ENCODE results near the gene HECW1. TPM values are rescaled to one million over a fixed set of nuclear protein-coding genes. Genes with fewer than 3 reads are reported as not detected.

Gene HECW1
- total RNA-seq, 1 experiment from 2014 or later: 0.77 TPM

DNA sequence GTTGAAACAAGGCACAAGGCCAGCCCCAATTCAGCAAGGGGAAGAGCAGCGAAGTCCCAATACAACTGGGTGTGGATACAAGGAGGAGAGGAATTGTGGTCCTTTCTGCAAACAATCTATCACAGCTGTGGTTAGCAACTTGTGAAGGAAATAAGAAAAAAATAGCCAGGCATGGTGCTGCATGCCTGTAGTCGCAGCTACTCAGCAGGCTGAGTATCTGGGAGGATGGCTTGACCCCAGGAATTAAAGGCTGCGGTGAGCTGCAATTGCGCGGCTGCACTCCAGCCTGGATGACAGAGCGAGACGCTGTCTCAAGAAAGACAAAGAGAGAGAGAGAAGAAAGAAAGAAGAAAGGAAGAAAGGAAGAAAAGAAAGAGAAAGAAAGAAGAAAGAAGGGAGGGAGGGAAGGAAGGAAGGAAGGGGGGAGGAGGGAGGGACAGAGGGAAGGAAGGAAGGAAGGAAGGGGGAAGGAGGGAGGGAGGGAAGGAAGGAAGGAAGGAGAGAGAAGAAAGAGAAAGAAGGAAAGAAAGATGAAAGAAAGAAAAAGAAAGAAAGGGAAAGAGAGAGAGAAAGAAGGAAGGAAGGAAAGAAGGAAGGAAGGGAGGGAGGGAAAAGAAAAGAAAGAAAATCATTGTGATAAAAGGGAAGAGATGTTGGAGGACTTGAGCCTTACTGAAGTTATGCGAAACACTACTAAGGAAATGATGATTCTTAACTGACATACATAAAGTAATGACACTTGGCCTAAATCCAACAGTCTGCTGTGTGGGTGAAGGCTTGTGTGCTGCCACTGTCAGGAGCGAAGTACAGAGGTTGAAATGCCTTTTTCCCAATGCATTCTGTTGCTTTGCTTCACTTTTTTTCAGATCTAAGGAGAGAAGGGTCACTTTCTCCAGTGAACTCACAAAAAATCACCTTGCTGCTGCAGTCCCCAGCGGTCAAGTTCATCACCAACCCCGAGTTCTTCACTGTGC is 353.4 kb downstream of the HECW1 start:
- no peak for TF ChIP-seq POLR2AphosphoS5 (IDR thresholded peaks at IDR 0.05; ENCODE audit: low read depth, low read length)
- TF ChIP-seq, protein P1, sequence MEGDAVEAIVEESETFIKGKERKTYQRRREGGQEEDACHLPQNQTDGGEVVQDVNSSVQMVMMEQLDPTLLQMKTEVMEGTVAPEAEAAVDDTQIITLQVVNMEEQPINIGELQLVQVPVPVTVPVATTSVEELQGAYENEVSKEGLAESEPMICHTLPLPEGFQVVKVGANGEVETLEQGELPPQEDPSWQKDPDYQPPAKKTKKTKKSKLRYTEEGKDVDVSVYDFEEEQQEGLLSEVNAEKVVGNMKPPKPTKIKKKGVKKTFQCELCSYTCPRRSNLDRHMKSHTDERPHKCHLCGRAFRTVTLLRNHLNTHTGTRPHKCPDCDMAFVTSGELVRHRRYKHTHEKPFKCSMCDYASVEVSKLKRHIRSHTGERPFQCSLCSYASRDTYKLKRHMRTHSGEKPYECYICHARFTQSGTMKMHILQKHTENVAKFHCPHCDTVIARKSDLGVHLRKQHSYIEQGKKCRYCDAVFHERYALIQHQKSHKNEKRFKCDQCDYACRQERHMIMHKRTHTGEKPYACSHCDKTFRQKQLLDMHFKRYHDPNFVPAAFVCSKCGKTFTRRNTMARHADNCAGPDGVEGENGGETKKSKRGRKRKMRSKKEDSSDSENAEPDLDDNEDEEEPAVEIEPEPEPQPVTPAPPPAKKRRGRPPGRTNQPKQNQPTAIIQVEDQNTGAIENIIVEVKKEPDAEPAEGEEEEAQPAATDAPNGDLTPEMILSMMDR (IDR thresholded peaks at IDR 0.05): no peak
- TF ChIP-seq TCF7L2 (IDR thresholded peaks at IDR 0.05; ENCODE audit: low read depth, low read length): no peak
- TF ChIP-seq, protein P2, sequence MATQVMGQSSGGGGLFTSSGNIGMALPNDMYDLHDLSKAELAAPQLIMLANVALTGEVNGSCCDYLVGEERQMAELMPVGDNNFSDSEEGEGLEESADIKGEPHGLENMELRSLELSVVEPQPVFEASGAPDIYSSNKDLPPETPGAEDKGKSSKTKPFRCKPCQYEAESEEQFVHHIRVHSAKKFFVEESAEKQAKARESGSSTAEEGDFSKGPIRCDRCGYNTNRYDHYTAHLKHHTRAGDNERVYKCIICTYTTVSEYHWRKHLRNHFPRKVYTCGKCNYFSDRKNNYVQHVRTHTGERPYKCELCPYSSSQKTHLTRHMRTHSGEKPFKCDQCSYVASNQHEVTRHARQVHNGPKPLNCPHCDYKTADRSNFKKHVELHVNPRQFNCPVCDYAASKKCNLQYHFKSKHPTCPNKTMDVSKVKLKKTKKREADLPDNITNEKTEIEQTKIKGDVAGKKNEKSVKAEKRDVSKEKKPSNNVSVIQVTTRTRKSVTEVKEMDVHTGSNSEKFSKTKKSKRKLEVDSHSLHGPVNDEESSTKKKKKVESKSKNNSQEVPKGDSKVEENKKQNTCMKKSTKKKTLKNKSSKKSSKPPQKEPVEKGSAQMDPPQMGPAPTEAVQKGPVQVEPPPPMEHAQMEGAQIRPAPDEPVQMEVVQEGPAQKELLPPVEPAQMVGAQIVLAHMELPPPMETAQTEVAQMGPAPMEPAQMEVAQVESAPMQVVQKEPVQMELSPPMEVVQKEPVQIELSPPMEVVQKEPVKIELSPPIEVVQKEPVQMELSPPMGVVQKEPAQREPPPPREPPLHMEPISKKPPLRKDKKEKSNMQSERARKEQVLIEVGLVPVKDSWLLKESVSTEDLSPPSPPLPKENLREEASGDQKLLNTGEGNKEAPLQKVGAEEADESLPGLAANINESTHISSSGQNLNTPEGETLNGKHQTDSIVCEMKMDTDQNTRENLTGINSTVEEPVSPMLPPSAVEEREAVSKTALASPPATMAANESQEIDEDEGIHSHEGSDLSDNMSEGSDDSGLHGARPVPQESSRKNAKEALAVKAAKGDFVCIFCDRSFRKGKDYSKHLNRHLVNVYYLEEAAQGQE (IDR thresholded peaks at IDR 0.05; ENCODE audit: insufficient read depth in 1 of 2, low read depth in 2 of 2, low read length in 1 of 2): no peak
- no peak for TF ChIP-seq SIN3A (IDR thresholded peaks at IDR 0.05; ENCODE audit: borderline replicate concordance, insufficient read depth, low read depth, low read length)
- peaks cover 10% of the 10 kb centered on the region for H3K27me3 ChIP-seq (ENCODE audit: control insufficient read depth, insufficient read depth, low read length)
- no TSS peak for BruUV-seq (replicated peaks)

DNA sequence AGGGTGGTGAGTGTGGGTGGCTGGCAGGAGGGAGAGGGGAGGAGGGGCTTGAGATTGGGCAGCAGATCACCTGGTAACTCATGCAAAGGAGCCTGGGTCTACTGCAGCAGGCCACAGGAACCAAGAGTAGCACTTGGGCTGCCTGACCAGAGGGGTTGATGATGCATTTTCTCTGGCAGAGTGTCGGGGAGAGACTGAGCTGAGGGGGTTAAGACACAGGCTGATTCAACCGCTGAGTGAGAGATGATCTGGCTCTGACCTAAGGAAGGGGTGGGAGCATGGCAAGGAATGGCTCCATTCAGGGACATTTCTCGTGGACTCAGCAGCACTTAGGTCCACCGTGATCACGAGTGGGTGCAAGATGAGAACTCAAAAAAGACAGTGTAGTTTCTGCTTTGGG is 355.0 kb downstream of the HECW1 start:
- Histone ChIP-seq H3K4me3 (ENCODE audit: low read depth in 2 of 2, low read length in 2 of 2) (no peak overlapping the region), H3K27me3 (ENCODE audit: control insufficient read depth, insufficient read depth, low read length) (peaks cover 10% of the 10 kb centered on the region), H3K9me3 (ENCODE audit: control insufficient read depth, insufficient read depth, low read depth, low read length) (no peaks in the 10 kb centered on the region), H3K36me3 (ENCODE audit: control insufficient read depth, insufficient read depth, low read length) (no peaks in the 10 kb centered on the region), H3K4me1 (ENCODE audit: control insufficient read depth, insufficient read depth, low read length) (no peaks in the 10 kb centered on the region), H3K27ac (ENCODE audit: low read length) (no peak overlapping the region)
- no peak for DNase-seq (ENCODE audit: low read depth, low spot score)
- 0 out of 2 replicates have a peak, but pooled peaks have one; percentile 19 for ATAC-seq
- ChIA-PET POLR2A (no interaction called here), CTCF (no interaction called here)
- intact Hi-C loops (cut with micrococcal nuclease; ENCODE audit: unreplicated experiment) (no loop called here), in situ Hi-C loops (cut with HindIII; ENCODE audit: low pct_unique_long_range_greater_than_20kb, low sequenced_read_pairs) (no loop called here)
- BruUV-seq (replicated peaks): no TSS peak
- TF ChIP-seq, protein P2 (IDR thresholded peaks at IDR 0.05; ENCODE audit: insufficient read depth in 1 of 2, low read depth in 2 of 2, low read length in 1 of 2): no peak
- TF ChIP-seq SIN3A (IDR thresholded peaks at IDR 0.05; ENCODE audit: borderline replicate concordance, insufficient read depth, low read depth, low read length): no peak
- TF ChIP-seq, protein P1 (IDR thresholded peaks at IDR 0.05): no peak
- TF ChIP-seq POLR2AphosphoS5 (IDR thresholded peaks at IDR 0.05; ENCODE audit: low read depth, low read length): no peak
- TF ChIP-seq TCF7L2 (IDR thresholded peaks at IDR 0.05; ENCODE audit: low read depth, low read length): no peak

More for the DNA sequence above, 353.4 kb downstream of the HECW1 start:
- H3K36me3 ChIP-seq (ENCODE audit: control insufficient read depth, insufficient read depth, low read length): no peaks in the 10 kb centered on the region
- CTCF ChIA-PET: no interaction called here
- ATAC-seq (no peak), DNase-seq (ENCODE audit: low read depth, low spot score) (no peak)
- no peak overlapping the region for H3K27ac ChIP-seq (ENCODE audit: low read length)
- in situ Hi-C loops (cut with HindIII; ENCODE audit: low pct_unique_long_range_greater_than_20kb, low sequenced_read_pairs) (no loop called here), intact Hi-C loops (cut with micrococcal nuclease; ENCODE audit: unreplicated experiment) (no loop called here)
- POLR2A ChIA-PET: interaction anchor here (0.7 kb wide), 1 partner anchor 9 kb away, joined by 5 read pairs; no protein-coding TSS in a partner anchor
- no peaks in the 10 kb centered on the region for H3K9me3 ChIP-seq (ENCODE audit: control insufficient read depth, insufficient read depth, low read depth, low read length)
- no peaks in the 10 kb centered on the region for H3K4me1 ChIP-seq (ENCODE audit: control insufficient read depth, insufficient read depth, low read length)
- H3K4me3 ChIP-seq (ENCODE audit: low read depth in 2 of 2, low read length in 2 of 2): no peak overlapping the region
